HG03060 (cell line): ENCODE measurements around the gene CEP131.

Source experiments
- ATAC-seq: cut with Tn5 transposase; IDR thresholded peaks from one replicate; pipeline ENCODE4 v1.9.1; 2021; ENCODE audit warnings: low read depth, moderate number of reproducible peaks; ENCODE audit not compliant: unreplicated experiment

The CEP131 gene

GRCh38 chr17:81171941-81172340, 50.8 kb downstream of the CEP131 start:
- no peak for ATAC-seq

GRCh38 chr17:81170727-81171494, 51.9 kb downstream of the CEP131 start:
- no peak for ATAC-seq

GRCh38 chr17:81169870-81170309, 52.9 kb downstream of the CEP131 start:
- no peak for ATAC-seq

- no peak for ATAC-seq
Observed at GRCh38 chr17:81167638-81168037, 55.1 kb downstream of the CEP131 start.

GRCh38 chr17:81167194-81167524, 55.6 kb downstream of the CEP131 start:
- ATAC-seq, result no peak

GRCh38 chr17:81166033-81166492, 56.7 kb downstream of the CEP131 start, which contains the start of gene AATK:
AATK (minus strand) TSS chr17:81166221; CDS start chr17:81165992, 229 bp downstream.
- ATAC-seq, result no peak

- no peak for ATAC-seq
Observed at GRCh38 chr17:81165246-81166032, 57.3 kb downstream of the CEP131 start, which contains the start of gene PVALEF. PVALEF (plus strand) TSS chr17:81165507; CDS start chr17:81181227, 15,720 bp downstream.

- ATAC-seq, result no peak
Observed at GRCh38 chr17:81164371-81165245, 58.2 kb downstream of the CEP131 start.

GRCh38 chr17:81163703-81164370, 58.9 kb downstream of the CEP131 start:
- ATAC-seq, result no peak

- no peak for ATAC-seq
Observed at GRCh38 chr17:81163051-81163695, 59.6 kb downstream of the CEP131 start.

GRCh38 chr17:81162491-81162890, 60.3 kb downstream of the CEP131 start:
- no peak for ATAC-seq

- no peak for ATAC-seq
Observed at GRCh38 chr17:81161972-81162371, 60.8 kb downstream of the CEP131 start.

GRCh38 chr17:81161536-81161935, 61.2 kb downstream of the CEP131 start:
- ATAC-seq, result no peak

GRCh38 chr17:81160747-81161453, 61.9 kb downstream of the CEP131 start:
- ATAC-seq, result no peak

- no peak for ATAC-seq
Observed at GRCh38 chr17:81160306-81160705, 62.5 kb downstream of the CEP131 start.

GRCh38 chr17:81159611-81160265, 63.0 kb downstream of the CEP131 start:
- ATAC-seq, result no peak

- no peak for ATAC-seq
Observed at GRCh38 chr17:81158688-81159590, 63.8 kb downstream of the CEP131 start.
